LNCaP clone FGC (cell line): ENCODE data around the gene MRAS.

Source experiments
- DNase-seq: peaks from one replicate; pipeline ENCODE4 v3.0.0-alpha.2; 2011; ENCODE audit warnings: low read depth
- H3K4me3 ChIP-seq: 2 replicates; pipeline ENCODE4 v1.5.1; 2011; ENCODE audit warnings: mild to moderate bottlenecking, low read depth, low read length, control low read depth
- TF ChIP-seq, protein P1 (sequence below): IDR thresholded peaks from 2 replicates; pipeline ENCODE4 v1.5.1; 2012; ENCODE audit warnings: mild to moderate bottlenecking; ENCODE audit not compliant: control insufficient read depth, insufficient read depth; ENCODE audit errors: extremely low read depth

MRAS gene

DNA sequence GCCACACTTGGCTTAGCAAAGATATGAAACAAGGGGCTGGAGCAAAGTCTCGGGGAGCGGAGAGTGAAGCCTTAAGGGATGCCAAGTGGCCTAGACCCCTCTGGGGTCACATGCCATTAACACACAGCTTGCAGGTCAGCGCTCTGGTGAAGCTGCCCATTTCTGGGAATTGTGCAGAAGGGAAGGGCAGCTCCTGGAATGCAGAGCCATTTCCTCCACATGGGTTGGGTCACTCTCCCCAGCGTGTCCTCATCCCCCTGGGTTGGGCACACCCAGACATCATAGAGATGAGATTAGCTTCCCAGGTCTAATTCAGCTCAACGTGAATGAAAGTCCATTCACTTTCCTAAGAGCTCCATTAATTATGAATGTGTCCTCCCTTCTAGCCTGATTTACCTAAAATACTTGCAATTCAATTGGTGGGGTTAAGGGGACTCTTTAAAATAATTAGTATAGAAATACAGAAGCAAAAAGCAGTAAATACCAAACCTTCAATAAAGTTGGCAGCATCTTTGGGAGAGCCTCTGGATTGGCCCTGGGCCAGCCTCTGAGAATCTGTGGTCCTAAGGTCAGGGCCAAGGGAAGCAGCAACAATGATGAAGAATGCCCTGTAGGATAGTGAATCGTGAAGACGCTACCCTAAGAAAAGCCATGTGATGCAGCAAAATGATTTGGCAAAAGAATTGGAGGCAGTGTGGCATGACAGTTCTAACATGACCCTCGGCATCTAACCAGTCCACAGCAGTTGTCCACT is 17.8 kb downstream of the MRAS start:
- H3K4me3 ChIP-seq: no peak overlapping the region
- no peak for DNase-seq
- TF ChIP-seq, protein P1, sequence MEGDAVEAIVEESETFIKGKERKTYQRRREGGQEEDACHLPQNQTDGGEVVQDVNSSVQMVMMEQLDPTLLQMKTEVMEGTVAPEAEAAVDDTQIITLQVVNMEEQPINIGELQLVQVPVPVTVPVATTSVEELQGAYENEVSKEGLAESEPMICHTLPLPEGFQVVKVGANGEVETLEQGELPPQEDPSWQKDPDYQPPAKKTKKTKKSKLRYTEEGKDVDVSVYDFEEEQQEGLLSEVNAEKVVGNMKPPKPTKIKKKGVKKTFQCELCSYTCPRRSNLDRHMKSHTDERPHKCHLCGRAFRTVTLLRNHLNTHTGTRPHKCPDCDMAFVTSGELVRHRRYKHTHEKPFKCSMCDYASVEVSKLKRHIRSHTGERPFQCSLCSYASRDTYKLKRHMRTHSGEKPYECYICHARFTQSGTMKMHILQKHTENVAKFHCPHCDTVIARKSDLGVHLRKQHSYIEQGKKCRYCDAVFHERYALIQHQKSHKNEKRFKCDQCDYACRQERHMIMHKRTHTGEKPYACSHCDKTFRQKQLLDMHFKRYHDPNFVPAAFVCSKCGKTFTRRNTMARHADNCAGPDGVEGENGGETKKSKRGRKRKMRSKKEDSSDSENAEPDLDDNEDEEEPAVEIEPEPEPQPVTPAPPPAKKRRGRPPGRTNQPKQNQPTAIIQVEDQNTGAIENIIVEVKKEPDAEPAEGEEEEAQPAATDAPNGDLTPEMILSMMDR: no peak

DNA sequence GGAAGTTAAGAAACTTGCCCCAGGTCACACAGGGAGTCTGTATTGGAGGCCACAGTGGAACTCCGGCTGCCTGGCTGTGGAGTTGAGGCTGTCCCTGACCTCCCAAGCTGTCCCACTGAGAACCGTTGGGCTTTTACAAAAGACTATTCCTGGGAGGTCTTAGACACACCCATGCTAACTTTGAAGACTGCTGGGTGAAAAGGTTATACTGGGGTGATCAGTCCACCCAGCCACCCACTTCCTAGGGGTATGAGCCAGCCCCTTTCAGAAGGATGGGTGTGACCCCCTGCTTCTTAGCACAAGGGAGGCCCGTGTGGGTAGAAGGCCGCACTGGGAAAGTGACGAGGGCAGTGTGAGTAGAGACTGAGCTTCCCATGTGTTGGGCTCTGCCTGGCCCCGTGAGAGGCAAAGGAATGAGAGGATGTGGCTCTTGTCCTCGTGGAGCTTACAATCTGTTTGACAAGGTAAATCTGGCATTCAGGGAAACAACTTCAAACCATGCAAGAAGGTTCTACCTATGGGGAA is 19.0 kb downstream of the MRAS start:
- no peak for DNase-seq
- no peak overlapping the region for H3K4me3 ChIP-seq
- TF ChIP-seq, protein P1: no peak

DNA sequence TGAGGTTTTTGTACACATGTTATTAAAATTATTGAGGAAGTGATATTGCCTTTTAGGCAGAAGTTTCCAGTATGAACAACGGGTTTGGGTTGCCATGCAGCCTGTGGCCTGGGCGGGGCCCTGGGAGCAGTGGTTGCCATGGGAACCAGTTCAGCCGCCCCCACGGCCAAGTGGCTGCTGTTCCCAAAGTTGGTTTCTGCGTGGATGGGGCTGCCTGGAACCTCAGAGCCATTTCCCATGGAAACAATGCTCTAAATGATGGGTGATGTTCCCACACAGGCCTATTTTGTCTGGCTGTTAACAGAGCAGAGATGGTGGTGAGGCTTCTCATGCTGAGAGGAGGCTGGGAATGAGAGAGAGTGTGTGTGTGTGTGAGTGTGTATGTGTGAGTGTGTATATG is 19.5 kb downstream of the MRAS start:
- no peak for DNase-seq
- TF ChIP-seq, protein P1: no peak
- H3K4me3 ChIP-seq: no peak overlapping the region

DNA sequence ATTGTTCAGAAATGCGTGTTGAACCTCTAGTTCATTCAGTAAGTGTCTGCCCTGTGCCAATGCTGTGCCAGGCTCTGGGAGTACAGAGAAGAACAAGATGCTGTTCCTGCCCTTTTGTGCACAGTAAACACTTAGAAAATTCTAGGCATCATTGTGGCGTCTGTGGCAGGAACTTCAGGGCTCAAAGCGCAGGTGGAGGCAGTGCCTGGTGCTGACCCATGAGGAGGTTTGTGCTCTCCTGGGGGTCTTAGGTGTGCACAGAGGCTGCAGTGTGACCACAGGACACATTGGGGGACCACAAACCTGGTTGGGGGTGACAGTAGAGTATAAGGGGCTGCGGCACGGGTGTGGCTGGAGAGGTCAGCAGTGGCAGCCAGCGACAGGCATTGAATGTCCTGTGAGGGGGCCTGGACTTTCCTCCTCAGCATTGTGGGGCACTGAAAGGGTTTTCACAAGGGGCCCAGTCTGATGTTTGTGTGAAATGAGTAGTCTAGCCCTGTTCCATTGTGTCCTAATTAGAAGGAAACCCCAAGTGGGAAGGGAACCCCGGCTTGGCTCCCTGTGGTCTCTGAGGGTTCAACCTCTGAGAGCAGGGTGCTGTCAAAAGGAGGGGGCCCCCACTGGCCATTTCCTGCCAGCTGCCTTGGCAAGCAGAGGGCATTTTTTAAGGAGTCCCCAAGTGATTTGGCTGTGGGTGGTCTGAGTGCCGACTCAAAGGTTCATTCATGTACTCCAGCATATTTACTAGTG is 20.9 kb downstream of the MRAS start:
- TF ChIP-seq, protein P1: no peak
- DNase-seq: no peak
- no peak overlapping the region for H3K4me3 ChIP-seq

DNA sequence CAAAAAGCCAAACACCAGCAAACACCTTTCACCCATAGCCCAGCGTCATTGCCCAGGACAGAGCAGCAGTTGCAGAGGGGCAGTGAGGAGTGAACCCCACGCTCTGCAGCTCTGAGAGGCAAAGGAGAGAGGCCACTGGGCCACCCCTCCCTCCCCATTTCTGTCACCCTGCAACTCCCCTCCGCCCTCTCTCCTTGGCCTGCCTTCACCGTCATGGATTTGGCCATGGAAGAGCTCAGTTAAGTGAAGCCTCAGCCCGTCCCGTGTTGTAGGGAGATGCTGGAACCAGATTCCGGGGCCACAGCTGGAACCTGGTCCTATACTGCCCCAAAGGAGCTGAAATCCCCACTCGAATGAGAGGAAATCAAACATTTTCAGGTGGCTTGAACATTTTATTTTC is 21.9 kb downstream of the MRAS start:
- H3K4me3 ChIP-seq: no peak overlapping the region
- TF ChIP-seq, protein P1: no peak
- no peak for DNase-seq

DNA sequence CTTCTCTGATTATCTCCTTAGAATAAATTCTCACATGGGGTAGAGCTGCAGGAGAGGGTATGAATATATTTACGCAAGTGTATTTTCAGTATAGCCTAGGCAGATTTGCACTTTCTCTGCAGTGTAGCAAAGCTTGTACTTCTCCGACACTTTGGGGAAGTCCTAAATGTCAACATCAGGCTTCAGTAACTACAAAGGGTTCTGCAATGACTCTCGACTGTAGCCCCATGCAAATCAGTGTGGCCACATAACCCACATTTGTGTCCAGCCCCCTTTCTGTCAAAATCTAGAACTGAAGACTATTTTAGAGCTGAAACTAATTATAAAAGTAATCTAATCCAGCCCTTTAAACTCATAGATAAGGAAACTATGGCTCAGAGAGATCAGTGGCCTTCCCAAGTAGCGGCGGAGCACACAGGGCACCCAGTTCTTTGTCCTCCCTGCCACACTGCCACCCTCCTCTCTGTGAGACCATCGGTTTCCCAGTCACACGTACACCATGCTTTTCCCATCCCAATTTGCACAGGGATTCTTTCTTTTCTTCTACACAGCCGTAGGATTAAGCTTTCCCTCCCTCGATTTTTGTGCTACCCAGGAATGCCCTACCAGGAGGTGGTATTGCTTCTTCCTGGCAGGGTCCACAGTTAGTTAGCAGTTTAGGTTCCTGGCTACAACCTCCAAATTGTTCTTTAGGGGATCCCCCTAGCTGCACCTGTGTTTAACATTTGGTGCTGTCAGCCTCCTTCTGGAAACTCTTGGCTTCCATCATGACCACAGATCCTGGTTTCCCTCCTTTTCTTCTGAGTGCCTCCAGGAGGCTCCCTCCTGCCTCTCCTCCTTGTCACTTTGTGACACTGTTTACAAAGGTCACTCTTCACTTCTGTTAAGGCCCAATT is 22.9 kb downstream of the MRAS start:
- TF ChIP-seq, protein P1: no peak
- H3K4me3 ChIP-seq: no peak overlapping the region
- no peak for DNase-seq
